LNCAP (cell line): ENCODE data around the gene SNAP23.

Experiments used
- TF ChIP-seq, protein P1 (sequence below): fragments of 450-650 bp; IDR thresholded peaks from 2 replicates; pipeline ENCODE4 v1.5.1; 2017; ENCODE audit warnings: mild to moderate bottlenecking

SNAP23 gene

DNA sequence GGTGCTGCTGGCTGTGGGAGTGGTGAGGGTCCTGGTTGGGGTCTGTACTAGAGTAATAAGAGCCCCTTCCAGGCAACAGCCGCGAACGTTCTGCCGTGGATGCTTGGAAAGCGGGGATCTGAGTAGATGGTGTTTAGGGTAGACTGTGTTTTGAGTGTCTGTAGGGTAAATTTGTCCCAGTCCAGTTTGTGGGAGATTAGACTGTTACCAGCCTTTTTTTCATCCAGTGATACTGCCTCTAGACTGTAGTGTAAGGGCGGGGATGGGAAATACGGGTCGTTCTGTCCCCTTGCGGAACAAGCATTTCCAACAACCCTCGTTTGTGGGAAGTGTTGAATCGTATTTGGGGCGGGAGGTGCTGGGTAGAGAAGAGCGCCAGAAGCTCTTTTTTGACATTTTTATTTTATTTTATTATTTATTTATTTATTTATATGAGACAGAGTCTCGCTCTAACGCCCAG is 53.6 kb downstream of the SNAP23 start:
- TF ChIP-seq, protein P1, sequence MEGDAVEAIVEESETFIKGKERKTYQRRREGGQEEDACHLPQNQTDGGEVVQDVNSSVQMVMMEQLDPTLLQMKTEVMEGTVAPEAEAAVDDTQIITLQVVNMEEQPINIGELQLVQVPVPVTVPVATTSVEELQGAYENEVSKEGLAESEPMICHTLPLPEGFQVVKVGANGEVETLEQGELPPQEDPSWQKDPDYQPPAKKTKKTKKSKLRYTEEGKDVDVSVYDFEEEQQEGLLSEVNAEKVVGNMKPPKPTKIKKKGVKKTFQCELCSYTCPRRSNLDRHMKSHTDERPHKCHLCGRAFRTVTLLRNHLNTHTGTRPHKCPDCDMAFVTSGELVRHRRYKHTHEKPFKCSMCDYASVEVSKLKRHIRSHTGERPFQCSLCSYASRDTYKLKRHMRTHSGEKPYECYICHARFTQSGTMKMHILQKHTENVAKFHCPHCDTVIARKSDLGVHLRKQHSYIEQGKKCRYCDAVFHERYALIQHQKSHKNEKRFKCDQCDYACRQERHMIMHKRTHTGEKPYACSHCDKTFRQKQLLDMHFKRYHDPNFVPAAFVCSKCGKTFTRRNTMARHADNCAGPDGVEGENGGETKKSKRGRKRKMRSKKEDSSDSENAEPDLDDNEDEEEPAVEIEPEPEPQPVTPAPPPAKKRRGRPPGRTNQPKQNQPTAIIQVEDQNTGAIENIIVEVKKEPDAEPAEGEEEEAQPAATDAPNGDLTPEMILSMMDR, result no peak

DNA sequence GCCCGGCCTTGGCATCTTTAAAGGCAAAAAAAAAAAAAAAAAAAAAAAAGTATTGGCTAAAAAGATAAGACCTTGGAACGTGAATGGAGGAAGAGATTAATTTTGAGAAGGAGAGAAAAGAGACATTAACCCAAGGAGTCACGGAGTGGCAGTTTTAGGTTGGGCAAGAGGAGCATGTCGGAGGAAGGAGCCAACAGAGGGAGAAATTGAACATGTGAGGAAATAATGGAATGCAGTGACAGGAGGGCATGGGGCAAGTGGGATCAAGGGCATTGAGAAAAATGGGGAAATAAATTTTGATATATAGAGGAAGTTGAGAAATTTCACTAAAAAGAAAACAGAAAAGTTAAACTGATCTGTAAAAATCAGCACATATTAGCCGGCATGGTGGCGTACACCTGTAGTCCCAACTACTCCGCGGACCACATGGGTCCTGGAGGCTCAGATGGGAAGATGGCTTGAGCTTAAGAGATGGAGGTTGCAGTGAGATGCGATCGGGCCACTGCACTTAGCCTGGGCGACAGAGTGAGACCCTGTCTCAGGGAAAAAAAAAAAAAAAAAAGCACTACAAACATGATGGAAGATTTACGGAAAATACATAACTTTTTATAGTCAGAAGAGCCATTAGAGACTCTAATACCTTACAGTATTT is 54.4 kb downstream of the SNAP23 start:
- TF ChIP-seq, protein P1, result no peak

DNA sequence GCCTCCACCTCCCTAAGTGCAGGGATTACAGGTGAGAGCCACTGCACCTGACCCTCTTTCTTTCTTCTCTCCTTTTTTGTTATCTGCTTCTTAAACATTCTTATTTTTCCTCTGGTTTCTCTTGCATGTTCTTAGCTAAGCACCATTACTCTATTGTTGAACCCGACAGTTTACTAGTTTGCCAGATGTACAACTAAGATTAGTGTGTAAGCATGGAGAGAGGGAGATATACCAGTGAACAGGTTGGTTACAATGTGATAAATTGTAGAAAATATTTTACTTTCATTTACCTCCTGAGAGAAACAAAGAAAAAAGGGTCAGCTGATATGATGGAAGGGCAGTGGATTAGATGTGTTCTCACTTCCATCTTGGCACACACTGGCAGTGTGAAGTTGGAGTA is 58.1 kb downstream of the SNAP23 start:
- TF ChIP-seq, protein P1, result no peak

DNA sequence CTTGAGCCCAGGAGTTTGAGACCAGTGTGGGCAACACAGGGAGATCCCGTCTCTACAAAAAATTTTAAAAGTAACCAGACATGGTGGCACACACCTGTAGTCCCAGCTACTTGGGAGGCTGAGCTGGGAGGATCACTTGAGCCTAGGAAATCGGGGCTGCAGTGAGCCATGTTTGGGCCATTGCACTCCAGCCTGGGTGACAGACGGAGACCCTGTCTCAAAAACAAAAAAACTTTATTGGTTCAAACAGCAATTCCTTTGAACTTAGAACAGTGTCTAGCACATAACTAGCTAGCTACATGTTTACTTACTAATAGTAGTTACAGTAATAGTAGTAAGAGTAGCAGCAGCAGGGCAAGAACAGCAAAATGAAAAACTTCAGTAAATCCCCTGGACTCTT is 63.3 kb downstream of the SNAP23 start:
- TF ChIP-seq, protein P1, result no peak

DNA sequence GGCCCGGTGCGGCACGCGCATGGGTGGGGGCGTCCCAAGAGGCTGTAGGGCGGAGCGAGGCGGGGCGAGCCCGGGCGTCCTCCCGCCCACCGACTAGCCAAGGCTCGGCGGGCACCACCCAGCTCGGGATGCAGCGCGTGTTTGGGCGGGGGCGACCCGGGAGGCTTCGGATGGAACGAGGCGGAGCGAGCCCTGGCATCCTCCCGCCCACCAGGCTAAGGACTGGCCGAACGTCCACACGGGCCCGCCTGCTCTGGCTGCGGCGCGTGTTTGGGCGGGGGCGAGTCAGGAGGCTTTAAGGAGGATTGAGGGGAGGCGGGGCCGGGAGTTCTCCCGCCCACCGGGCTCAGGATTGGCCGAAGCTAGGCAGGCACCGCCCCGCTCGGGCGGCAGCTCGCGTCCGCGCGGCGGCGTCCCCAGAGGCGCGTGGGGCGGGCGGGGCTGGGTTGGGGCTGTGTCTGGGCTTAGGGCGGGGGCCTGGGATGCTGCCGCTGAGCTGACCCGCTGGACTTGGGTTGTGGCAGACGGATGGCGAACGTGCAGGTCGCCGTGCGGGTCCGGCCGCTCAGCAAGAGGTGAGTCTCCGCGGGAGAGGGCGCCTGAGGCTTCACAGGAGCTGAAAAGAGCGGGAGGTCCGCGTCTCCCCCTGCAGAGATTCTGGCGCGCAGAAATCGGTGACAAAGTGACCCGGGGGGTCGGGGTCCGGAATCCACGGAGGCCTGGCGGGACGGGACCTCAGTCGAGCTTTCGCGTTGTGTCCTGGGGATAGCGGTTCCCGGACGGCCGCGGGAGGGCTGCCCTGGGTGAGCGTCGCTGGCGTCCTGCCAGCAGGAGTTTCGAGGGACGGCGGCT is 80.0 kb downstream of the SNAP23 start, which contains the start of gene STARD9:
STARD9 (plus strand) TSS at position 419 of the 852 bp plus-strand sequence; CDS start at position 529, 110 bp downstream.
- TF ChIP-seq, protein P1, result no peak

DNA sequence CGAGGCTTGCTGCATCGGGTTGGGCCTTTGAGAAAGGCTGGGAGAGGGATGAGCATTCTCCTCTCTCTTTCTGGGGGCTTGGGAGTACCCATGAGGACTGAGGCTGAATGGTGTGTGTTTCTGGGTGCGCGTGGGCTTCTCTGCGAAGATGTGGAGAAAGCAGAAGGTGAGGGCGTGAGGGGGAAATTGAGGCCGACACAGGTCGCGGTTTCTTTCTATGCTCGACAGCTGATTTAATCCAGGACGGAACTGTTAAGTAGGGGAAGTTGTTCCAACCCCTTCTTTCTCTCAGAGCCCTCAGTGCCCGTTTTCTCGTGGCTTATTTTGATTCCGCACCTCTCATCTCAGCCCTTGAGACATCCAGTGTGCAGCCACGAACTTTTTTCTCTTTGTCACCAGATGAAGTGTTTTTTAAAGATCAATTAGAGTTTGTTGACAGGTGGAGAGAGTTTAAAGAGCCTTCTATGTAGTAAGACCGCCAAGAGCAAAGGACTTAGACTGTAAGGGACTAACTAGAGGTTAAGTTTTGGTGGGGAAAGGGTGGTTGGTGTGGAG is 80.7 kb downstream of the SNAP23 start:
- TF ChIP-seq, protein P1, result no peak

DNA sequence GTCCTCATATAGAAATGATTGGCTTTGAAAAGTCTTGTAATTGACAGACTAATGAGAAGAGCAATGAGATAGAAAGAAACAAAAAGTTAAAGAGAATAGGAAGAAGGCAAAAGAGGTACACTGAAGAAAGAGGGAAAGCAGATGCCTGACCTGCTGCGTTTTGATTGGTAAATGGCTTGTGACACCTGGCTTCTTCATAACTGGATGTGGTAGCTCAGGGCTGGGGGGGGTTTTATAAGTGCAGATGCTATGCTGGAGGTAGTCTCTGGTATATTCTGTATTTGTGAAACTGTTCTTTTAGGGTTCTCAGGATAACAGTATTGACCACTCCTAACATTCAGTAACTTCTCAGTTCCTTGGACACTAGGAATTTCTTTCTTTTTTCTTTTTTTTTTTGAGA is 81.3 kb downstream of the SNAP23 start:
- TF ChIP-seq, protein P1, result no peak
